SHP77 treated with DMSO at 0.1 percent for 48 hours (cell line): ENCODE measurements around the gene SPAG17.

Experiments used
- DNase-seq: peaks from one replicate; lab custom pipeline; 2025; lab: John Stamatoyannopoulos, UW

SPAG17 gene

GRCh38 chr1:118118873-118119463 is 66.1 kb downstream of the SPAG17 start:
- no peak for DNase-seq

- DNase-seq = no peak
Observed at GRCh38 chr1:118118469-118118868, 66.6 kb downstream of the SPAG17 start.

- no peak for DNase-seq
Observed at GRCh38 chr1:118117521-118117920, 67.5 kb downstream of the SPAG17 start.

DNA sequence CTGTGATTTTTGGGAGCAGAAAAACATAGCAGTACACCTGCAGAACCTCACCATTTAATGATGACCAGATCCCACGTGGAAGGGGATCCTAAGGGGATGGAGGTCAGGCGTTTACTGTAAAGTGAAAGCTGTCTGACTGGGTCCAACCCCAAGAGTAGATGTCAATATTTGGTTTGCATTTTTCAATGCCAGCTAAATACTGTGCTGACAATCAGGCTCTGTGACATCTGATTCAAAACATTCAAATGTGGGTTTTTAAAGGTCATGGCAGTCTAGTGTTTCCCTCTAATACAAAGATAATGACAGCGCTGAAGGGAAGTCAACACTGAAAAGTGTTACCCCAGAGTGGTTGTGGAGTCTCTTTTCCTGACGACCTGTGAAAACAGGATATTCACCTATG is 68.1 kb downstream of the SPAG17 start:
- peak; percentile 76 for DNase-seq

DNA sequence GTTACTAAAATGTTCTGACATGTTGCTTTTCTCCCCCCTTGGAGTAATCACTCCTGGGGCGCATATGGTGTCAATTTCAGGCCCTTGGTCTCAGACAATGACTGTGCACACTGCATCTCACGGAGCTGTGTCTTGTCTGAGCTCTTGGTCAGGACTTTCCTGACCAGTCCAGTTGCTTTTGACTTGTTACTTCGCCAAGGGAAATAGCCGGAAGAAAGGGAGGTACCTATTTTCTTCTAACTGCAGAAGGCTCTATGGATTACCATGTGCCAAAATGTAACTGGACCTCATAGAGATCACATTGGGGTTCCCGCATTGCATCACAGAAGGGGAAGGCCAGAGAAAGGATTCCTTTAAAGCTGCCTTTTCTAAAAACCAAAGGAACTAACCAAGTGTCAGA is 68.6 kb downstream of the SPAG17 start:
- DNase-seq = no peak

DNA sequence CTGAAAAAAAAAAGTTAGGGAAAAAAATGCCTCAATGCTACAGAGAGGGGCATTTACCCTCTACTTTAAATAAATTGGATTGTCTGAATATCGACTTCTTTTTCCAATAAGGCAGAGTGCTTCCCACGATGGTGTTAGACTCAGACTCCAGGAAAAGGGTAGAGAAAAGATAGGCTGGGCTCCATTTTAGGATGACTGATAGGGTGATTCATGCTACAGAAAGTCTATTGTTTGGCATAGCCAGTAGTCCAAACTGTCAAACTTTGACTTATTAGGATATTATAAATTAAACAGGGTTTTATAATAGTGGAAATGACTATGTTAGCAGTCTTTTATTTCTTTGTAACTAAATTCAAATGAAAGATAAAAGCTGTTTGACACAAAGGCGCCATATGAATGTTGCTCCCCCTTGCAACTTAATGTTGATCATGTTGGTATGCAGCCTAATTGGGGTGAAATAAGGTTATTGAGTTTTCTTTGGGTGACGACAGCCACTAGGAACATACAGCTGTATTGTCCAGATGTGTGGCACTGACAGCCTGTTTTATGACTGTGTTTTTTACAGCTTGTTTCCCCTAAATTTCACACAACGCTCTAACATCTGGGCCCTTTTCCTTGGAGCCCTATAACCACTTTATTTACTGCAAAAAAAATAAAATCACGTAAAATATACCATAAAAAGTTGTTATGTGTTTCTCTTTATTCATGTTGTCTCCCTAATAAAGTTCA is 69.3 kb downstream of the SPAG17 start:
- no peak for DNase-seq

- DNase-seq = no peak
Observed at GRCh38 chr1:118113261-118113660, 71.8 kb downstream of the SPAG17 start.

DNA sequence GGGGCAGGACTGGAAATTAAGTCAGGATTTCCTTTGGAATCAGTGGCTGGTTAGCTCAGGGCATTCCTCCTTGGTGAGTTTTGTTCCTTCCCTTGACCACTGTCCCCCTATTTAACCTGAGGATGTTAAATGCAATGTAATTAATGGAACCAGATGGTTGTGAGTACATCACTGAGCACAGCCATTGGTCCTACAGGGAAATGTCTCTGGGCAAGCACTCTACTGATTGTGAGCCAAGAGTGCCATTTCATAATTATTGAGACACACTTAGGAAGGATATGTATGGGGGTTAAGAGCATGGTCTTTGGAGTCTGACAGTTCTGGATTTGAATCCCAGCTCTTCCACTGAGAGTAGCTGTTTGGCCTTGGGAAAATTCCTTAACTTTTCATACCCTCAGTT is 74.4 kb downstream of the SPAG17 start:
- DNase-seq = no peak

DNA sequence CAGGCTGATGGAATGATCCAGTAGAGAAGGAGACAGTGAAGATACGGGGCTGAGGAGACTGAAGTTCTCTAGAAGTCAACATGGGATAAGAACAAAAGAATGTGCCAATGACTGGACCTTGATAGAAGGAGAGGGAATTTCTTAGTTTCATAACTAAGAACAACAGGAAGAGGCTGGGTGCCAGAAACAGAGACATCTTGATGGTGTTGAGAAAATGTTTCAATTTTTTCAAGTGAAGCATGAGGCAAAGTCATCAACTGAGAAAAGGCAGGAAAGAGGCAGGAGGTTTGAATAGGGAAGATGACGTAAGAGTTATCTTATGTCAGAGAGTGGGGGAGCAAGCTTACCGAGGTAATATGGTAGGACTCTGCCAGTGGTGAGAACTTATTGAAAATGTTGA is 80.1 kb downstream of the SPAG17 start:
- no peak for DNase-seq

DNA sequence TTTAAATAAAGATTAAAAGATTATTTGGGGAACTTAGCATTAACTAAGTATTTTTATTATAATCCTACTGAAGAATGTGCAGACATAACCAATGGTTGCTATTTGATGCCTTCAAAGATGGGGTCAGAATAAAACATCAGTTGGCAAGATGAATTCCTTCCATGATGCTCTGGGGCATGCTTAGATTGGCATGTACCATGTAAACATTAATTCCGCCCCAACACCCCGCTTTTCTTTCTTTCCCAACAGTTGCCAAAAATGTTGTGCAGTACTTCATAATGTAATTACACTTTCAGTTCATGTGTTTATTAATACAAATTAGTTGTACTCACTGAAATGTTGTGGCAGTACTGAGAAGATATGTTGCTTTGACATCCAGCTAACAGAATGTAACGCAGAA is 82.6 kb downstream of the SPAG17 start:
- no peak for DNase-seq

GRCh38 chr1:118101999-118102398 is 83.0 kb downstream of the SPAG17 start:
- no peak for DNase-seq

GRCh38 chr1:118101515-118101844 is 83.5 kb downstream of the SPAG17 start:
- peak; percentile 83 for DNase-seq

DNA sequence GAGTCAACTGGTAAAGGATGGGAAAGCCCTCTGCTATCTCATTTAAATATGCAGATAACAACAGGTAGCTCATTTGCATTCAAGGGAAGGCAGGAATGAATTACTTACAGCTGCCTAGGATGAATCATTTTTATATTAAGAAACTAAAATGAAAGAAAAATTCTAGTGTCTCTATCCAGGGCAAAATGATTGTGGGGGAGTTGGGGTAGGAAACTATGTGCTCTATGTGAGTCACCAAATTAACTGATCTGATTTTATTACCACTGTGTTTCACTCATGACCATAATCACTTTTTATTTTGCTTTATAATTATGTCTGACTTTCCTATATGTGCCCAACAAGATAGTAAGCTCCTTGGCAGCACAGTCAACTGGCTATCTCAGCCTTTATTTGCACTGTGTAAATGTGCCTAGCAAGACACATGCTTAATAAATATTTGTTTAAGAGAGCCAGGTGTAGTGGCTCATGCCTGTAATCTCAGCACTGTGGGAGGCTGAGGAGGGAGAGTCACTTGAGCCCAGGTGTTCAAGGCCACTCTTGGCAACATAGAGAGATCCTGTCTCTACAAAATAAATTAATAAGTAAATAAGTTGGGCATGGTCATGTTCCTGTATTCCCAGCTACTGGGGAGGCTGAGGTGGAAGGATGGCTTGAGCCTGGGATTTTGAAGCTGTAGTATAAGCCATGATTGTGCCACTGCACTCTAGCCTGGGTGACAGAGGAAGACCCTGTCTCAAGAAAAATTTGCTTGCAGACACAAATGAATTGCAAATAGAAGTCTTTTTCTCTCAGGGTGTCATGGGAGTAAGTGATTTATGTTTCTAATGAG is 84.1 kb downstream of the SPAG17 start:
- peak; percentile 95 for DNase-seq

DNA sequence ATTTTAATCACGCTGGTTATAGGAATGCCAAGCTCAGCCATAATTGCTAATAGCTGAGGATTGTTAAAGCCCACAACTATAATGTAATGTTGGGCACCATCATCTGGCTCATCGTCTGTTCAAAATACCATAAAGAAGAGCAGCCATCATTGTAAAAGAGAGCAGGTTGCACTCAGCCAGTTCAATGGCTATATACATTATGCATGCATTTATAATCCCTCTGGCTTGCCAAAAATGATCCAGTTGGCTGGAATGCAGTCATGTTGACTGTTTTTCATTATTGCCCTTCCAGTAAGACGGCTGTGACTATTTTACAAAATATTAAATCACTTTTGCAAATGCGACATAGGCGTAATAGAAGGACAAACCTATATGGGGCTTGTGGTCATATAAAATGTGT is 85.3 kb downstream of the SPAG17 start:
- DNase-seq = no peak

GRCh38 chr1:118097622-118098348 is 87.2 kb downstream of the SPAG17 start:
- DNase-seq = no peak

DNA sequence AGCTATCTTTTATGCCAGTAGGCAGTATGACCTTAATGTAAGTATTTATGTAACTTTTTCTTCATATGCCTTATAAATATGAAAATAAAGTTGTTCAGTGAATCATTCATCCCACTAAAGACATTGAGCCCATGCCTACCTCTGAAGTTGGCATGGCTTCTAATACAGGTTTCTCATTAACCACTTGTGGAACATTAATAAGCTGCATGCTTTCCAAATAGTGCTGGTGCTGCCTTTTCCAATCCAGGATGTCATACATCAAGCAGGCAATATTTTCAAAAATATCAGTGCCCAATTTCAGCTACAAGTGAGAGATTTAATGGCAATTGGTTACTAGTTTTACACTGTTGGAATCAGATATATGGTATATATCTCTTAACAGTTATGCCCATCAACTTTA is 92.0 kb downstream of the SPAG17 start:
- no peak for DNase-seq

GRCh38 chr1:118090130-118090529 is 94.9 kb downstream of the SPAG17 start:
- DNase-seq = no peak

DNA sequence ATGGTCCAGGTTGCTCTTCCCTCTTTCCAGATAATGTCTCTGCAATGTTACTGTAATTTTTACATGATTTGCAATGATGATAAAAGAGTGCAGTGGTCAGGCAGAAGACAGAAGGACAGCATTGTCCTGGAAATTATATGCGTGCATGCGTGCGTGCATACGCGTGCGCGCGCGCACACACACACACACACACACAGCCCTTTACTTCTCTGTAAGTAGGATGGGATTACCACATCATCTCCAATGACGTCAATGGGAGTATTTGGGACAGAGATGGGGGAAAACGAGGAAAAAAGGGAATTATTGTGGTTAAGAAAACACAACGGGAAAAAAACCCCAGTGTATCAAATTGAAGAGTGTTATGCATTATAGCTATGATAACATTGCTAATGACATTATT is 99.7 kb downstream of the SPAG17 start:
- no peak for DNase-seq

DNA sequence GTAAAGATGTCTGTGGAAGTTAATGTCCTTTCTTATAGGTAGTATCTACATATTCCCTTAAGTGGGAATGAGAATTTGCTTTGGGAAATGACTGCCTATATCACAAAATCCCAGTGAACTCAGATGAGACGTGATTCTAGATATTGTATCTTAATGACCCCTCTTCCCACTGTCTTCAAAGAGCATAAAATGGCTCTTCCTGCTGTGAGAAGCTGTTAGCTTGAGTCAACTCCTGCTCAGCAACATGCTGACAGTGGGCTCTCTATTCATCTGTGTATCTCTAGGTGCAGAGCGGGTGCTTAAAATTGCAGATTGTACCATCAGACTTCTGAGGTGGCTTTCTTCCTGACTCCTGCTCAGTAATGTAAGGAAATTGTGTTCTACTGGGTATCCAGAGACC is 100.6 kb downstream of the SPAG17 start:
- DNase-seq = no peak

DNA sequence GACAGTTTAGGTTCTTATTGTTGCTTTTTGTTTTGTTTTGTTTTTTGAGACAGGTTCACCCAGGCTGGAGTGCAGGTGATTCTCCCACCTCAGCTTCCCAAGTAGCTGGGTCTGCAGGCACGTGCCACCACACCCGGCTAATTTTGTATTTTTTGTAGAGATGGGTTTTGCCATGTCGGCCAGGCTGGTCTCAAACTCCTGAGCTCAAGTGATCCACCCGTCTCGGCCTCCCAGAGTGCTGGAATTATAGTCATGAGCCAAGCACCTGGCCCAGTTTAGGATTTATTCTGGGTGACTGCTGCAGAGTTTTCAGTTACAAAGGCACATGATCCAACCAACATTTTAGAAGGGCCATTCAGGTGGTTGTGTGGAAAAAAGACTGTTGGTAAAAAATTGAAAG is 102.0 kb downstream of the SPAG17 start:
- DNase-seq = no peak

DNA sequence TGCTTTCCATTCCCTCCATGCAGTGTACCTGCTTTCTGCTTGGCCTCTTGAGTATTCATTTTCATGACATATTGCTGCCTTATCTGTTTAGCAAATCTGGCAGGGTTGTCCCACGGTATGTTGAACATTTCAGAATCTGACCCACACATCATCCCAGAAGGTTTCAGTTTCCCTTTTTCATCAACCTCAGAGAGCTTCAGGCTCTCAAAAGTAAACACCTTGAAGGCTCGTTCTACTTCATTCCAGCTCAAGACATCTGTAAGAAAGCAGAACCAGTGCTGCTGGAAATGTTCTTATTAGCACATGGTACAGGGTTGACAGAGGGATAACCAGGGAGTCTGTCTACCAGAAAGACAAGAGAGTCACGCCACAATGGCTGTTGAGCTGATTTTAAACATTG is 103.6 kb downstream of the SPAG17 start:
- no peak for DNase-seq

GRCh38 chr1:118077331-118078045 is 107.5 kb downstream of the SPAG17 start:
- DNase-seq = peak; percentile 42
